ENCODE results near the gene ADAM8. TPM values are rescaled to one million over a fixed set of nuclear protein-coding genes. Genes with fewer than 3 reads are reported as not detected.
"Not testable (repeated sequence)": the region's sequence is repeated elsewhere in the genome, so short reads cannot be mapped to it uniquely, and the experiment has no call there.

The ADAM8 gene
- total RNA-seq, 1 donor from 2014 or later = 6.3 TPM

DNA sequence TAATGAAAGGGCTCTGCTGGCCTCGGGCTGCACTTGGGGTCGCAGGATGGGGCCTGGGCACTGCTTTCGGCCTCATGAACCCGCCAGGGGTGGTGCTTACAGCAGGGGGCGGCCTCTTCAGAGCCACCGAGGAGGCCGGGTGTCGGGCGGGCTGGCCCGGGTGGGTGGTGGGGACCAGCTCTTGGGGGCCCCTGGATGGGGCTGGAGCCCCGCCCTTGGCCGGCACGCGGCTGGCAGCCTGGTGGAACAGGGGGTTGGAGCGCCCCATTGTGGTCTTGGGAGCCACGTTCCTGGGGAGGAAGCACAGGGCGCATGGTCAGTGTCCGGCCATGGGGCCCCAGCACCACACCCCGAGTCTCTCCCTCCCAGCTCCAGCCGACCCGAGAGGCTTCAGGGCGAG is 8.8 kb downstream of the ADAM8 start:
- no peak for DNase-seq

- no peak for DNase-seq
Observed at GRCh38 chr10:133267293-133267692, 9.4 kb downstream of the ADAM8 start.

- DNase-seq = no peak
Observed at GRCh38 chr10:133266056-133266795, 10.4 kb downstream of the ADAM8 start.

- not testable (repeated sequence) for DNase-seq
Observed at GRCh38 chr10:133265052-133265451, 11.6 kb downstream of the ADAM8 start.

DNA sequence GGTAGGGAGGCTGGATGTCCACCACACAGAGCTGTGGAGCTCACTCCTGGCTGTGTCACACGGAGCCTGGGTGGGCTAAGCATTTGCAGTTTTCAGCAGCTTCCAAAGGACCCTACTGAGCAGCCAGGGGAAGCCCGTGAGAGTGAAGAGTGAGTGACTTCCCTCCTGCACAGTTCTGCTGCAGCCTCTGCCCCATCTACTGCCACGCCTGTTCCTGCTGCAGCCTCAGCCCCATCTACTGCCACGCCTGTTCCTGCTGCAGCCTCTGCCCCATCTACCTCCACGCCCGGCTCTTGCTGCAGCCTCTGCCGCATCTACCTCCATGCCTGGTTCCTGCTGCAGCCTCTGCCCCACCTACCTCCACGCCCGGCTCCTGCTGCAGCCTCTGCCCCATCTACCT is 12.2 kb downstream of the ADAM8 start:
- no peak for DNase-seq

DNA sequence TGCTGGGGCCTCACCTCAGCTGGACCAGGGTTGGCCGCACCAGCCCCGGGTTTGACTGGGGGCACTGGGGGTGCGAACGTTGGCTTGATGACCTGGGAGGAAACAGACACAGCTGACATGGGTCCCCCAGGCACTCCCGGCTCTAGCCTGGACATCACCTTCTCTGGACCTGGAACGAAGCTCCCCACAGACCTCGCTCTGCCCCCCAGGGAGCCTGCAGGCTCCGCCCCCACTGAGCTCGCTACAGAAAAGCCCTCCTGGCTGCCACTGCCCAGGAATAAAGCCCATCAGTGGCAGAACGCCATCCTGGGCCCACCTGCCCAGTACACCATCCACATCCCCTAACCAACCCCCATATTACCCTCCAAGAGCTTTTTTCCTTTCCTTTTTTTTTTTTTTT is 13.0 kb downstream of the ADAM8 start:
- DNase-seq = no peak

GRCh38 chr10:133262696-133263095 is 14.0 kb downstream of the ADAM8 start:
- no peak for DNase-seq

- no peak for DNase-seq
Observed at GRCh38 chr10:133261726-133262325, 14.8 kb downstream of the ADAM8 start.

- DNase-seq = no peak
Observed at GRCh38 chr10:133260895-133261725, 15.6 kb downstream of the ADAM8 start.

DNA sequence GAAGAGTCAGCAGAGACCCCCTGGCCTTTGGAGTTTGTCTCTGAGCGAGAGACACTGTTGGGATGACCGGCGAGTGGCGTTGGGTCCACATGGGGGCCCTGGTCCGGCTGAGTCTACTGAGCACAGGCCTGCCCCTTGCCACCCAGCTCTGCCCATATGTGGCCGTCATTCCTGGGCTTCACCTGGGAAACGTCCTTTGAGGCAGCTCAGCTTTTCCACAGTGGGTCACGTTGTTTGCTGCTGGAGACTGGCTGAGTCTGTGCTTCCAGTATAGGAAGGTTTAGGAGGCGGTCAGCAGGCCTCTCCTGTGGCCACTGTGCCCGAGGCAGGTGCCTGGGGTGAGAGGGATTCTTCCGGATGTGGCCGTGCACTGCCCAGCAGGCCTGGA is 17.1 kb downstream of the ADAM8 start:
- no peak for DNase-seq

- peak; percentile 71 for DNase-seq
Observed at GRCh38 chr10:133258818-133259601, 17.7 kb downstream of the ADAM8 start.

DNA sequence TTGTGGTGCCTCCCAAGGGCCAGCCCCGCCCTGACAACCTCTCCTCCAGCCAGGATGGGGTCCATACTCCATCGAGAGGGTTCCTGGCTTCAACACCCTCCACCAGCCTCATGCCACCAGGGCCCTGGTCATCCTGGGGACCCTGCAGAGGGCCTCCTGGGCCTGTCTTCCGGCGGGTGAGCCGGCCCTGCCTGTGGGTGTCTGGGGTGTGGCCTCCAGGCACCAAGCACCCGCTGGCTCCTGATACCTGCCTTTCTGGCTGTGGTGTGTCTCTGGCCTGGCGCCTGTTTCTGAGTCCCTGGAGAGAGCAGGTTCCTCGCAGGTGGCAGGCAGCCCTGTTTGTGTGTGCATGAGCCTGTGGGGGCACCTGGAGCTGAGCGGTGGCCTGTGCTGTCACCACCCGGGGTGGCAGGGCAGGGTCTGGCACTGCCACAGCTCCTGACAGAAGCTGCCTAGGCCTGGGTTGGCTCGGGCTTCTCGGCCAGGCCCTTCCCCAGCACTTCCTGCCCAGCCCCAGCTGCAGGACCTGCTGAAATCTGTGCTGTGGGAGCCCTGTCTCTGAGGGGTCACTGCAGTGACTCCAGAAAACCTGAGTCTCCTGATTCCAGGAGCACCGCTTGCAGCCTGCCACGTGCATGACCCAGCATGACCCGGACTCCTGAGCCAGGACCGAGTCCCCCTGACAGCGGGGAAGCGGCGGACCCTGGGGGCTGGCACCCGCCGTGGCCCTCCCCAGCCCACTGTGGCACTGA is 18.4 kb downstream of the ADAM8 start:
- DNase-seq = no peak

- DNase-seq = no peak
Observed at GRCh38 chr10:133257489-133258065, 19.1 kb downstream of the ADAM8 start.

DNA sequence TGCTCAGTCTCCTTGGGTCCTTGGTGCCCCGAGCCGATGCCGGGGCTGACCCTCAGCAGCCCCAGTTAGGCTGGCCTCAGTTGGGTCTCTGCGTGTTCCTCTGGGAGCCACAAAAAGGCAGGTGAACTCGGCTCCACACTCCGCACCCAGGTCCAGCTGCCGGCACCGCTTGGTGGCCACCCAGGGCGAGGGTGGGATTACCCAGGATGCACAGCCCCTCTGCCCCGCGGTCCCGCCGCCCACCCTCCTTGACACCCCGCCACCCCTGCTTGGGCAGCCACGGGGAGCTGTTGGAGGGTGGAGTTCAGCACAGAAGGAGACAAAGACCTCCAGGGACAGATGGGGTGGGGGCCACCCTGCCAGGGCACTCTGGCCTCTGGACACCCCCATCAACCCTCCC is 21.3 kb downstream of the ADAM8 start:
- no peak for DNase-seq

DNA sequence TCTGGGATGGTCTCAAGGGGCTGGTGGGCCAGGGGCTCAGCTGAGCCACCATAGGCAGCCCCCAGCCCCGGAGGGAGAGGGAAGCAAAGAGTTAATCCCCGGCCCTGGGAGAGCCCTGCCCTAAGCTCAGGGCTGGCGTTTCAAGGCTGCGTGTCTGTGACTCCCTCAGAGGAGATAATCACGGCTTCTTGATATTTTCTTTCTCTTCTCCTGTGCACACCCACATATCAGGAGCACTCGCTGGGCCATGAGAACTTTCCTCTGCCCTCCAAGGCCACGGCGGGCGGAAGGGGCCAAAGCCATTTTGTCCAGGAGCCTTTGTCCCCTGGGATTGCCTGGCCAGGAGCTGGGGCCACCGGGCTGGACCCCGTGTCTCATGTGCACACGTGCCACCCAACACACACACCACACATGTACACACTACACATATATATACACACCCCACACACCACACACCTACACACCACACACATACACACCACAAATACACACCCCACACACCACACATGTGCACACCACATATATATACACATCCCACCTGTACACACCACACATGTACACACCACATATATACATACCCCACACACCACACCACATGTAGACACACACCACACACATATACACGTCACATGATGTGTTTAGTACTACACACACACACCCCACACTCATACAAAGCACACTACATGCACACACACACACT is 22.1 kb downstream of the ADAM8 start:
- no peak for DNase-seq

DNA sequence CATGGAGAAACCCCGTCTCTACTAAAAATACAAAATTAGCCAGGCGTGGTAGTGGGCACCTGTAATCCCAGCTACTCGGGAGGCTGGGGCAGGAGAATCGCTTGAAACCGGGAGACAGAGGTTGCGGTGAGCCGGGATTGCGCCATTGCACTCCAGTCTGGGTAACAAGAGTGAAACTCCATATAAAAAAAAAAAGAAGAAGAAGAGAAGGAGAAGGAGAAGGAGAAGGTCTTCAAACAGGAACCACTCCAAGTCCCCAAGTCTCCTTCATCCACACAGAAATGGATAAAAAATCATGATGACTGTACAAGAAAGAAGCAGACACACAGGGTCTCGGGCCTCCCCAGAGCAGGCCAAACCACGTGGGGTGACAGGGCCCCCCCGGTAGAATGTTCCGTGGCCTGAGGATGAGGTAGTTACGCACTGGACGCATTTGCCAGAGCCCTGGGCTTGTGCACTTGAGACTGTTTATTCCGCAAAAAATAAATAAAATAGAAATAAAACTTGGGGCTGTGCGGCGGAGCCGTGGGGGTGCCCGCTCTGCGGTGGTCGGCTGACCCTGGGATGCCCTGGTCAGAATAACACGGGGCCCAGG is 23.2 kb downstream of the ADAM8 start:
- DNase-seq = no peak

GRCh38 chr10:133252223-133252552 is 24.5 kb downstream of the ADAM8 start:
- no peak for DNase-seq

GRCh38 chr10:133251388-133252222 is 25.1 kb downstream of the ADAM8 start:
- DNase-seq = no peak

DNA sequence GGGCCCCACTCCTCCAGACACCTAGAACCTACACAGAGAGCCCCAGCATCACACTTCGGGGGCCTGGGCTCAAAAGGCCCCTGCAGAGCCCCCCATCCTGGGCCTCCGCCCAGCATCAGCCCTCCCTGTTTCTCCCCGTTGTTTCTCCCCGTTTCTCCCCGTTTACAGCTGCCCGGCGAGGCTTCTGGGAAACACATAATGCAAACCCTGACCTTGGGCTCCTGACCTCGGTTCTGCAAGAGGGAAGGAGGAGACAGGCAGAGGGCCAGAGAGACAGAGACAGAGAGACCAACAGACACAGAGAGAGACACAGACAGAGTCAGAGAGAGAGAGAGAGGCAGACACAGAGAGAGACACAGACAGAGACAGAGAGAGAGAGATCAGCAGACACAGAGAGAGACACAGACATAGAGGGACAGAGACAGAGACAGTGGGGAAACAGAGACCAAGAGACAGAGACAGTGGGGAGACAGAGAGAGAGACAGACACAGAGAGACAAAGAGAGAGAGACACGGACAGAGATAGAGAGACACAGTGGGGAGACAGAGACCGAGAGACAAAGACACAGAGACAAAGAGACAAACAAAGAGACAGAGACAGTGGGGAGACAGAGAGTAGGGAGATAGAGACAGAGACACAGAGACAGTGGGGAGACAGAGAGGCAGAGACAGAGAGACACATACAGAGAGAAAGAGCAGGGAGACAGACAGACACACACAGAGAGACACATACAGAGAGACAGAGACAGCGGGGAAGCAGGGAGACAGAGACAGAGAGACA is 26.5 kb downstream of the ADAM8 start:
- no peak for DNase-seq

Measured in skin of body (tissue), 2 donors.